ENCODE data around the gene EML1.

EML1 gene

GRCh38 chr14:99887407-99887806, 94.2 kb downstream of the EML1 start:
- H4K20me1 ChIP-seq: no peaks in the 10 kb centered on the region; a peak in 2 of 22 replicates
- no peak overlapping the region for H3K27ac ChIP-seq
- H3K36me3 ChIP-seq: no peaks in the 10 kb centered on the region
- H3K27me3 ChIP-seq: no peaks in the 10 kb centered on the region
- H3K4me2 ChIP-seq: no peak overlapping the region
- peak in 2 of 11 experiments; percentile 37 to 42; a peak in 1 of 22 replicates for TF ChIP-seq Cebpa-rat (IDR thresholded peaks at IDR 0.05)
- no peak overlapping the region for H3K4me3 ChIP-seq
- no peaks in the 10 kb centered on the region for H3K4me1 ChIP-seq
- no peaks in the 10 kb centered on the region for H3K9me3 ChIP-seq (replicated peaks in 1 of 11)
- no peak overlapping the region for H3K9ac ChIP-seq

GRCh38 chr14:99888149-99888548, 94.9 kb downstream of the EML1 start:
- H3K27ac ChIP-seq: no peak overlapping the region
- H3K27me3 ChIP-seq: no peaks in the 10 kb centered on the region
- no peak for TF ChIP-seq Cebpa-rat (IDR thresholded peaks at IDR 0.05)
- H3K36me3 ChIP-seq: no peaks in the 10 kb centered on the region
- H3K9me3 ChIP-seq (replicated peaks in 1 of 11): no peaks in the 10 kb centered on the region
- H3K4me3 ChIP-seq: no peak overlapping the region
- H3K4me1 ChIP-seq: no peaks in the 10 kb centered on the region
- no peaks in the 10 kb centered on the region; a peak in 2 of 22 replicates for H4K20me1 ChIP-seq
- H3K4me2 ChIP-seq: no peak overlapping the region
- 0 out of 22 replicates have a peak overlapping the region, but pooled peaks of 1 of the 11 experiments have one; percentile 10 for H3K9ac ChIP-seq

- TF ChIP-seq Cebpa-rat (IDR thresholded peaks at IDR 0.05): no peak
- no peak overlapping the region for H3K9ac ChIP-seq
- H3K4me1 ChIP-seq: no peaks in the 10 kb centered on the region
- no peak overlapping the region for H3K4me2 ChIP-seq
- no peaks in the 10 kb centered on the region for H3K36me3 ChIP-seq
- H4K20me1 ChIP-seq: no peaks in the 10 kb centered on the region; a peak in 2 of 22 replicates
- H3K4me3 ChIP-seq: no peak overlapping the region
- H3K27me3 ChIP-seq: no peaks in the 10 kb centered on the region
- no peak overlapping the region for H3K27ac ChIP-seq
- no peaks in the 10 kb centered on the region for H3K9me3 ChIP-seq (replicated peaks in 1 of 11)
Observed at GRCh38 chr14:99889268-99889667, 96.1 kb downstream of the EML1 start.

GRCh38 chr14:99891266-99891665, 98.1 kb downstream of the EML1 start:
- H3K36me3 ChIP-seq: no peaks in the 10 kb centered on the region
- no peaks in the 10 kb centered on the region; a peak in 1 of 22 replicates for H4K20me1 ChIP-seq
- no peak overlapping the region for H3K9ac ChIP-seq
- no peak overlapping the region for H3K4me2 ChIP-seq
- no peaks in the 10 kb centered on the region for H3K9me3 ChIP-seq (replicated peaks in 1 of 11)
- H3K4me1 ChIP-seq: no peaks in the 10 kb centered on the region
- H3K27ac ChIP-seq: no peak overlapping the region
- H3K27me3 ChIP-seq: no peaks in the 10 kb centered on the region
- H3K4me3 ChIP-seq: no peak overlapping the region
- no peak for TF ChIP-seq Cebpa-rat (IDR thresholded peaks at IDR 0.05)

- Histone ChIP-seq H3K4me1 (no peaks in the 10 kb centered on the region), H3K4me3 (no peak overlapping the region), H3K9ac (no peak overlapping the region), H3K4me2 (no peak overlapping the region), H3K27ac (no peak overlapping the region), H3K27me3 (no peaks in the 10 kb centered on the region), H3K9me3 (replicated peaks in 1 of 11) (no peaks in the 10 kb centered on the region), H4K20me1 (no peaks in the 10 kb centered on the region; a peak in 1 of 22 replicates), H3K36me3 (no peaks in the 10 kb centered on the region)
- no peak for TF ChIP-seq Cebpa-rat (IDR thresholded peaks at IDR 0.05)
Observed at GRCh38 chr14:99891900-99892299, 98.7 kb downstream of the EML1 start.

- H3K4me3 ChIP-seq: no peak overlapping the region
- H3K9ac ChIP-seq: no peak overlapping the region
- H3K9me3 ChIP-seq (replicated peaks in 1 of 11): no peaks in the 10 kb centered on the region
- no peaks in the 10 kb centered on the region; a peak in 1 of 22 replicates for H4K20me1 ChIP-seq
- TF ChIP-seq Cebpa-rat (IDR thresholded peaks at IDR 0.05): no peak
- H3K4me2 ChIP-seq: no peak overlapping the region
- H3K36me3 ChIP-seq: no peaks in the 10 kb centered on the region
- H3K4me1 ChIP-seq: no peaks in the 10 kb centered on the region
- no peaks in the 10 kb centered on the region for H3K27me3 ChIP-seq
- no peak overlapping the region for H3K27ac ChIP-seq
Observed at GRCh38 chr14:99892406-99892805, 99.2 kb downstream of the EML1 start.

GRCh38 chr14:99896361-99896760, 103.1 kb downstream of the EML1 start:
- TF ChIP-seq Cebpa-rat (IDR thresholded peaks at IDR 0.05): no peak
- H3K9ac ChIP-seq: no peak overlapping the region

GRCh38 chr14:99899578-99900178, 106.5 kb downstream of the EML1 start:
- Histone ChIP-seq H3K4me3 (no peak overlapping the region), H3K27ac (no peak overlapping the region), H3K4me1 (no peaks in the 10 kb centered on the region), H3K9me3 (replicated peaks in 1 of 11) (peaks cover 15 to 32% (median 26%) of the 10 kb centered on the region in 11 experiments), H3K27me3 (no peaks in the 10 kb centered on the region), H3K36me3 (no peaks in the 10 kb centered on the region), H3K4me2 (no peak overlapping the region), H4K20me1 (no peaks in the 10 kb centered on the region), H3K9ac (no peak overlapping the region)
- TF ChIP-seq Cebpa-rat (IDR thresholded peaks at IDR 0.05): no peak

More at GRCh38 chr14:99896361-99896760, 103.1 kb downstream of the EML1 start:
- Histone ChIP-seq H4K20me1 (no peaks in the 10 kb centered on the region), H3K27me3 (no peaks in the 10 kb centered on the region), H3K9me3 (replicated peaks in 1 of 11) (0 out of 22 replicates have a peak, but pooled peaks cover 0 to under 1% (median 0%) of the 10 kb centered on the region in 11 experiments), H3K4me1 (no peaks in the 10 kb centered on the region), H3K36me3 (no peaks in the 10 kb centered on the region), H3K27ac (no peak overlapping the region), H3K4me2 (no peak overlapping the region), H3K4me3 (no peak overlapping the region)

- Histone ChIP-seq H4K20me1 (no peaks in the 10 kb centered on the region), H3K4me3 (no peak overlapping the region), H3K27ac (no peak overlapping the region), H3K4me2 (no peak overlapping the region), H3K4me1 (no peaks in the 10 kb centered on the region), H3K27me3 (no peaks in the 10 kb centered on the region; a peak in 1 of 22 replicates), H3K9me3 (replicated peaks in 1 of 11) (peaks cover 19 to 36% (median 26%) of the 10 kb centered on the region in 11 experiments), H3K9ac (no peak overlapping the region), H3K36me3 (no peaks in the 10 kb centered on the region)
- TF ChIP-seq Cebpa-rat (IDR thresholded peaks at IDR 0.05): no peak
Observed at GRCh38 chr14:99902925-99903324, 109.7 kb downstream of the EML1 start.

GRCh38 chr14:99904506-99904905, 111.3 kb downstream of the EML1 start:
- no peaks in the 10 kb centered on the region for H4K20me1 ChIP-seq
- no peak overlapping the region for H3K27ac ChIP-seq
- no peaks in the 10 kb centered on the region for H3K36me3 ChIP-seq
- H3K9me3 ChIP-seq (replicated peaks in 1 of 11): peaks cover 19 to 36% (median 26%) of the 10 kb centered on the region in 11 experiments
- TF ChIP-seq Cebpa-rat (IDR thresholded peaks at IDR 0.05): no peak
- H3K27me3 ChIP-seq: no peaks in the 10 kb centered on the region; a peak in 1 of 22 replicates
- no peak overlapping the region for H3K4me2 ChIP-seq
- H3K4me1 ChIP-seq: no peaks in the 10 kb centered on the region
- no peak overlapping the region for H3K4me3 ChIP-seq
- H3K9ac ChIP-seq: no peak overlapping the region
